ENCODE measurements around the gene RPUSD3. TPM values are rescaled to one million over a fixed set of nuclear protein-coding genes. Genes with fewer than 3 reads are reported as not detected.
A peak's percentile ranks its signal among the peaks of the same experiment; 100 is the strongest.
"Not testable (repeated sequence)": the region's sequence is repeated elsewhere in the genome, so short reads cannot be mapped to it uniquely, and the experiment has no call there.

Gene RPUSD3
- total and polyA plus RNA-seq, 7 donors, result 39.7 to 64.2 (median 49.4) TPM

GRCh38 chr3:9855594-9855993 lies 11.8 kb upstream of the RPUSD3 start:
- 93 to 96% (median 95%) methylated on average over 3 of the region's 3 CpGs for WGBS, 3 donors
- no peaks in the 10 kb centered on the region for H3K9me3 ChIP-seq
- H3K27ac ChIP-seq, result no peak overlapping the region
- H3K4me1 ChIP-seq, result no peaks in the 10 kb centered on the region
- no peak for ATAC-seq
- H3K4me3 ChIP-seq, result no peak overlapping the region
- H3K36me3 ChIP-seq (ENCODE audit: insufficient read depth in 1 of 2, low read depth in 1 of 2), result no peaks in the 10 kb centered on the region
- intact Hi-C loops (cut with DNase I), result no loop called here
- no peaks in the 10 kb centered on the region for H3K27me3 ChIP-seq (ENCODE audit: insufficient read depth in 3 of 3, low read length in 2 of 3)
- no peak for TF ChIP-seq CTCF (IDR thresholded peaks at IDR 0.05)
- no peak for DNase-seq

DNA sequence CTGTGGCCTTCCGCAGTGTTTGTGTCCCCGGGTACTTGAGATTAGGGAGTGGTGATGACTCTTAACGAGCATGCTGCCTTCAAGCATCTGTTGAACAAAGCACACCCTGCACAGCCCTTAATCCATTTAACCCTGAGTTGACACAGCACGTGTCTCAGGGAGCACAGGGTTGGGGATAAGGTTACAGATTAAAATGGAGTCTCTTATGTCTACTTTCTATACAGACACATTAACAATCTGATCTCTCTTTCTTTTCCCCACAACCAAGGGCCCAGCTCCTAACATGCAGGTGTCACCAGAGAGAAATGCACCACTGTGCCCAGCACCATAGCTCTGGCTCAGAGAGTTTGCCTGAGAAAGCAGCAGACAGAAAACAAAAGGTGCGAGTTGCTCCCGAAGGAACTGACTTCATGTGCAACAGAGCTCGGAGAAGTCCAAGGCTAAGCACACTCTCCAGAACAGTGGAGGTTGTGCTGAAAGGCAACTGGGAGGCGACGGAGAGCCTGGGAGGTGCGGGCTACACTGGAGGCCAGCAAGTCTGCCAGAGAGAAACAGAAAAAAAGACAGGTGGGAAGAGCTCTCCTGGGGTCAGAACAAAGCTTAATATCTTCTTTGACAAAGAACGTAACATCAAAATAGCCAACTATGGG lies 10.6 kb upstream of the RPUSD3 start:
- H3K9me3 ChIP-seq; H3K4me1 ChIP-seq; H3K36me3 ChIP-seq (ENCODE audit: insufficient read depth in 1 of 2, low read depth in 1 of 2); intact Hi-C loops (cut with DNase I); H3K4me3 ChIP-seq; DNase-seq; H3K27me3 ChIP-seq (ENCODE audit: insufficient read depth in 3 of 3, low read length in 2 of 3); ATAC-seq; H3K27ac ChIP-seq: not testable (repeated sequence)
- WGBS, 3 donors, result 60 to 69% (median 63%) methylated on average over 11 of the region's 11 CpGs

GRCh38 chr3:9852528-9852927 lies 8.7 kb upstream of the RPUSD3 start:
- no peaks in the 10 kb centered on the region for H3K36me3 ChIP-seq (ENCODE audit: insufficient read depth in 1 of 2, low read depth in 1 of 2)
- H3K4me1 ChIP-seq, result no peaks in the 10 kb centered on the region
- ATAC-seq (no peak), DNase-seq (no peak)
- H3K4me3 ChIP-seq, result no peak overlapping the region
- no peaks in the 10 kb centered on the region for H3K27me3 ChIP-seq (ENCODE audit: insufficient read depth in 3 of 3, low read length in 2 of 3)
- no peak overlapping the region for H3K27ac ChIP-seq
- intact Hi-C loops (cut with DNase I), result no loop called here
- TF ChIP-seq CTCF (IDR thresholded peaks at IDR 0.05), result no peak
- WGBS, 3 donors, result 91 to 95% (median 93%) methylated on average over 6 of the region's 6 CpGs
- H3K9me3 ChIP-seq, result no peaks in the 10 kb centered on the region

- intact Hi-C loops (cut with DNase I); H3K4me1 ChIP-seq; H3K4me3 ChIP-seq; ATAC-seq; H3K36me3 ChIP-seq (ENCODE audit: insufficient read depth in 1 of 2, low read depth in 1 of 2); DNase-seq; H3K27ac ChIP-seq; H3K27me3 ChIP-seq (ENCODE audit: insufficient read depth in 3 of 3, low read length in 2 of 3); H3K9me3 ChIP-seq: not testable (repeated sequence)
- WGBS, 3 donors, result 59 to 62% (median 61%) methylated on average over 6 of the region's 6 CpGs
These were observed 8.1 kb upstream of the RPUSD3 start for GRCh38 chr3:9851926-9852325.

DNA sequence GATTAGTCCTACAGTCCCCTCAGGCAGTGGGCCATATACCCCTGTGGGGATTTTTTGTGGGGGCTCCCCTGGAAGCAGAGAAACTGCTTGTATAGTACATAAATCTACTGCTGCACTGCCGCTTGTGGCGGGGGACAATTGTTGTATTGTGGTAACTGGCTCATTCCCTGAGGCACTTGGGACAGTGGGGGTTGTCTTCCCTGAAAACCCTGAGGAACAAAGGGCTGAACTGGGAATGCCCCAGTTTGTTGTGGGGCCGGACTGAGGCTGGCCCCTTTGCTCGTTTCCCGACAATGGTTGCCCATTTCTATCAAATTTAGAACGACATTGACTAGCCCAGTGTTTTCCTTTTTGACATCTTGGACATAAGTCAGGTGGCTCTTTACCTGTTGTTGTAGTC lies 7.6 kb upstream of the RPUSD3 start:
- WGBS, 3 donors, result 77 to 86% (median 80%) methylated on average over 6 of the region's 6 CpGs
- H3K4me3 ChIP-seq; H3K9me3 ChIP-seq; H3K36me3 ChIP-seq (ENCODE audit: insufficient read depth in 1 of 2, low read depth in 1 of 2); H3K27ac ChIP-seq; H3K27me3 ChIP-seq (ENCODE audit: insufficient read depth in 3 of 3, low read length in 2 of 3); DNase-seq; ATAC-seq; H3K4me1 ChIP-seq; intact Hi-C loops (cut with DNase I): not testable (repeated sequence)

GRCh38 chr3:9848860-9849259 lies 5.1 kb upstream of the RPUSD3 start:
- H3K27ac ChIP-seq; H3K36me3 ChIP-seq (ENCODE audit: insufficient read depth in 1 of 2, low read depth in 1 of 2); H3K27me3 ChIP-seq (ENCODE audit: insufficient read depth in 3 of 3, low read length in 2 of 3); H3K4me1 ChIP-seq; H3K4me3 ChIP-seq; ATAC-seq; intact Hi-C loops (cut with DNase I); DNase-seq; H3K9me3 ChIP-seq: not testable (repeated sequence)
- WGBS, 3 donors, result 40% methylated on average over 4 of the region's 4 CpGs
- TF ChIP-seq CTCF (IDR thresholded peaks at IDR 0.05), result peak; percentile 47

GRCh38 chr3:9847870-9848269 lies 4.1 kb upstream of the RPUSD3 start:
- H3K27ac ChIP-seq; H3K4me3 ChIP-seq; H3K27me3 ChIP-seq (ENCODE audit: insufficient read depth in 3 of 3, low read length in 2 of 3); intact Hi-C loops (cut with DNase I); H3K9me3 ChIP-seq; H3K4me1 ChIP-seq; DNase-seq; H3K36me3 ChIP-seq (ENCODE audit: insufficient read depth in 1 of 2, low read depth in 1 of 2); ATAC-seq: not testable (repeated sequence)
- 48 to 63% (median 53%) methylated on average over 6 to 9 of the region's 9 CpGs for WGBS, 3 donors
